T-helper 9 cell (primary cell): Measurements from ENCODE around the gene DDX55.
A peak's percentile ranks its signal among the peaks of the same experiment; 100 is the strongest.
"Not testable (repeated sequence)": the region's sequence is repeated elsewhere in the genome, so short reads cannot be mapped to it uniquely, and the experiment has no call there.

ENCODE experiments used
- DNase-seq: peaks from one replicate; pipeline ENCODE4 v3.0.0-alpha.2; 2020
- total RNA-seq, 2 donors: gene quantifications; one replicate each; lab custom pipeline; 2026; lab: John Stamatoyannopoulos, UW

The DDX55 gene
- 51.2 to 54.9 reads per million in 2 donors for total RNA-seq

GRCh38 chr12:123601602-123602489, at the start of gene DDX55:
DDX55 (plus strand) TSS chr12:123602099; CDS start chr12:123602149, 50 bp downstream.
- peak; percentile 84 for DNase-seq

GRCh38 chr12:123554136-123554535, 47.8 kb upstream of the DDX55 start:
- not testable (repeated sequence) for DNase-seq

- not testable (repeated sequence) for DNase-seq
Observed at GRCh38 chr12:123554843-123555242, 47.1 kb upstream of the DDX55 start.

- not testable (repeated sequence) for DNase-seq
Observed at GRCh38 chr12:123558487-123558886, 43.4 kb upstream of the DDX55 start.

- no peak for DNase-seq
Observed at GRCh38 chr12:123559468-123559867, 42.4 kb upstream of the DDX55 start.

GRCh38 chr12:123571343-123571813, 30.5 kb upstream of the DDX55 start:
- DNase-seq: no peak

- DNase-seq: no peak
Observed at GRCh38 chr12:123572391-123572790, 29.5 kb upstream of the DDX55 start.

- no peak for DNase-seq
Observed at GRCh38 chr12:123573870-123574269, 28.0 kb upstream of the DDX55 start.

GRCh38 chr12:123576611-123577010, 25.3 kb upstream of the DDX55 start:
- no peak for DNase-seq

GRCh38 chr12:123578243-123578642, 23.7 kb upstream of the DDX55 start:
- no peak for DNase-seq

GRCh38 chr12:123578829-123579228, 23.1 kb upstream of the DDX55 start:
- not testable (repeated sequence) for DNase-seq

GRCh38 chr12:123580772-123581171, 21.1 kb upstream of the DDX55 start:
- DNase-seq: no peak

- DNase-seq: no peak
Observed at GRCh38 chr12:123591702-123592481, 10.0 kb upstream of the DDX55 start.

- DNase-seq: no peak
Observed at GRCh38 chr12:123595729-123596128, 6.2 kb upstream of the DDX55 start.

GRCh38 chr12:123597100-123597499, 4.8 kb upstream of the DDX55 start:
- DNase-seq: no peak

- no peak for DNase-seq
Observed at GRCh38 chr12:123598522-123598921, 3.4 kb upstream of the DDX55 start.

GRCh38 chr12:123599310-123599709, 2.6 kb upstream of the DDX55 start:
- DNase-seq: no peak

- no peak for DNase-seq
Observed at GRCh38 chr12:123599721-123600120, 2.2 kb upstream of the DDX55 start.

GRCh38 chr12:123602651-123603195, 824 bp downstream of the DDX55 start:
- DNase-seq: no peak

GRCh38 chr12:123603495-123603894, 1.6 kb downstream of the DDX55 start:
- DNase-seq: not testable (repeated sequence)

- no peak for DNase-seq
Observed at GRCh38 chr12:123607756-123608155, 5.9 kb downstream of the DDX55 start.

GRCh38 chr12:123608182-123608581, 6.3 kb downstream of the DDX55 start:
- DNase-seq: no peak

- no peak for DNase-seq
Observed at GRCh38 chr12:123614110-123614509, 12.2 kb downstream of the DDX55 start.
